ENCODE measurements around the gene NPHP4. TPM values are rescaled to one million over a fixed set of nuclear protein-coding genes. Genes with fewer than 3 reads are reported as not detected.
"Not testable (repeated sequence)": the region's sequence is repeated elsewhere in the genome, so short reads cannot be mapped to it uniquely, and the experiment has no call there.

The NPHP4 gene
- total RNA-seq, 1 donor from 2014 or later, result 19.0 TPM

DNA sequence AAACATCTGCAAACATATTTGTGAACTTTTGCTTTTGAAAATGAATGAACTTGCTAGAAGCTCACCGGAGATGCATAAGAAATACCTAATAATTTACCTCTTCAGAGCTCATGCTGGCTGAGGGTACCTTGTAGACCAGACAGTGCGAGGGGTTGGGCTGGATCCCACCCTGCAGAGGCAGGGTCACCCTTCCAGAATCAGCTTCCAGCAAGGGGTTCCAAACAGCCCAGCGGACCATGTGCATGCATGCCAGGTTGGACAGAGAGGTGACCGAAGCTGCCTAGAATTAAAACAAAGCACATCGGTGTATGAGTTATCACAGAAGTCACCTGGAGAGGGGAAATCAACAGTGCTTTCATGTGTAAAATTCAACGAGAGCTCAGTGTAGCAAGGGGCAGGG is 59.2 kb downstream of the NPHP4 start:
- intact Hi-C loops (cut with micrococcal nuclease), result no loop called here
- H3K4me3 Mint-ChIP-seq (ENCODE audit: low read depth), result no peak overlapping the region
- H3K4me1 Mint-ChIP-seq (ENCODE audit: low read depth), result peaks cover 12% of the 10 kb centered on the region
- no peaks in the 10 kb centered on the region for H3K9me3 Mint-ChIP-seq
- H3K27ac Mint-ChIP-seq, result no peak overlapping the region
- peaks cover 18% of the 10 kb centered on the region for H3K36me3 Mint-ChIP-seq (ENCODE audit: low read depth)
- no peak for DNase-seq (ENCODE audit: low spot score)
- H3K27me3 Mint-ChIP-seq (ENCODE audit: low read depth), result no peaks in the 10 kb centered on the region

DNA sequence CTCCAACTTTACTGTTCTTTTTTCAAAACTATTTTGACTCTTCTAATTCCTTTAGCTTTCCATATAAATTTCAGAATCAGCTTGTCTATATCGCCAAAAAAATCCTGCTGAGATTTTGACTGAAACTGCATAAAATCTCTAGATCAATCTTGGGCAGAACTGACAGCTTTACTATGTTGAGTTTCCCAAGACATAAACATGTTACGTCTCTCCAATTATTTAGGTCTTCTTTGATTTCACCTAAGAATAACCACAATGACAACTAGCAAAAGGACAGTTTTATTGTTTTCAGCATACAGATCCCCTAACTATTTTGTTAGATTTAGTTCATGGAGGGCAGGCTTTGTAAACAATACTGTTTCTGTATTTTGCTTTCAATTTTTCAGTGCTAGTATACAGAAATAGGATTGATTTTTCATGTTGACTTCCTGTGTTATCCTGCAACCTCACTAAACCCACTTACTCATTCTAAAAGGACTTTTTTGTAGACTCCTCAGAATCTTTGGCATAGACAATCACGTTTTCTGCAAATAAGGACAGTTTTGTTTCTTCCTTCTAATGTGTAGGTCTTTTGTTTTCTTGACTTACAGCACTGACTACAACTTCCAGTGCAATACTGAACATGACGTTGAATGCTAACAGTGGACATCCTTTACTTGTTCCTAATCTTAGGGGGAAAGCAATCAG is 63.4 kb downstream of the NPHP4 start:
- H3K4me3 Mint-ChIP-seq (ENCODE audit: low read depth), result no peak overlapping the region
- intact Hi-C loops (cut with micrococcal nuclease), result no loop called here
- H3K36me3 Mint-ChIP-seq (ENCODE audit: low read depth), result peaks cover 32% of the 10 kb centered on the region
- peaks cover 17% of the 10 kb centered on the region for H3K4me1 Mint-ChIP-seq (ENCODE audit: low read depth)
- H3K27ac Mint-ChIP-seq, result no peak overlapping the region
- H3K9me3 Mint-ChIP-seq, result no peaks in the 10 kb centered on the region
- no peak for DNase-seq (ENCODE audit: low spot score)
- H3K27me3 Mint-ChIP-seq (ENCODE audit: low read depth), result no peaks in the 10 kb centered on the region

DNA sequence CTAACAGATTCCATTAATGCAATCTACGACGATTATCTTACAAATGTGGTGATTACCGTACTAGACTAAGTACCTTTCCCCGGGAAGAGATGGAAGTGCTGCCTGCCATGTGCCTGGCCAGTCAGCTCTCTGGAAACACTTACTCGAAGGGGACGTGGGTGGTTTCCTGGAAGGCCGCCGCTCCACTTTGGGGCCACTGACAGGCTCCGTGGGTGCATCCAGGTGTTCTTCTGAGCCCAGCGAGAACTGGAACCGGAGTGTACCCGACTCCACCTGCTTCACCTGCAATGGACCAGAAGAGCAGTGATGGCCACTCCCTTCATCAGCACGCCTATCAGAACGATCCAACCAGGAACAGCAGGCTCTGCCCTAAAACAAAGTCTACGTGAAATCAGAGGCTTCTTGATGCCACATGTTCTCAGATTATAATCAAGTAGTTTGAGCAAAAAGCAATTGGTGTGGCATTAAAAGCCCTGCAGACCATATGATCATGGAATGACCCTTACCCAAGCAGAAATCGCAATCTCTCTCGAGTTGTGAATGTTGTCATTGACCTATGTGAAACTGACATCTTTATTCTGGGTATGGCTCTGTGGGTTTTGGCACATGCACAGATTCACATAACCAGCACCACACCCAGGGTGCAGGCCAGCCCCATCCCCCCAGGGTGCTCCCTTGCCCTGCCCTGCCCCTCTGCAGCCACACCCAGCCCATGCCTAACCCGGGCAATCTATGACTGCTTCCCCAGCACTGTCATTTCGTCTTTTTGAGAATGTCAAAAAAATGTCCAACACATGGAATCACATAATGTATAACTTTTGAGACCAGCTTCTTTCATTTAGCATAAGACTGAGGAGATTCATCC is 64.5 kb downstream of the NPHP4 start:
- no peaks in the 10 kb centered on the region for H3K9me3 Mint-ChIP-seq
- peaks cover 30% of the 10 kb centered on the region for H3K36me3 Mint-ChIP-seq (ENCODE audit: low read depth)
- H3K4me1 Mint-ChIP-seq (ENCODE audit: low read depth), result peaks cover 17% of the 10 kb centered on the region
- H3K4me3 Mint-ChIP-seq (ENCODE audit: low read depth), result no peak overlapping the region
- intact Hi-C loops (cut with micrococcal nuclease), result no loop called here
- no peaks in the 10 kb centered on the region for H3K27me3 Mint-ChIP-seq (ENCODE audit: low read depth)
- H3K27ac Mint-ChIP-seq, result no peak overlapping the region
- DNase-seq (ENCODE audit: low spot score), result no peak

DNA sequence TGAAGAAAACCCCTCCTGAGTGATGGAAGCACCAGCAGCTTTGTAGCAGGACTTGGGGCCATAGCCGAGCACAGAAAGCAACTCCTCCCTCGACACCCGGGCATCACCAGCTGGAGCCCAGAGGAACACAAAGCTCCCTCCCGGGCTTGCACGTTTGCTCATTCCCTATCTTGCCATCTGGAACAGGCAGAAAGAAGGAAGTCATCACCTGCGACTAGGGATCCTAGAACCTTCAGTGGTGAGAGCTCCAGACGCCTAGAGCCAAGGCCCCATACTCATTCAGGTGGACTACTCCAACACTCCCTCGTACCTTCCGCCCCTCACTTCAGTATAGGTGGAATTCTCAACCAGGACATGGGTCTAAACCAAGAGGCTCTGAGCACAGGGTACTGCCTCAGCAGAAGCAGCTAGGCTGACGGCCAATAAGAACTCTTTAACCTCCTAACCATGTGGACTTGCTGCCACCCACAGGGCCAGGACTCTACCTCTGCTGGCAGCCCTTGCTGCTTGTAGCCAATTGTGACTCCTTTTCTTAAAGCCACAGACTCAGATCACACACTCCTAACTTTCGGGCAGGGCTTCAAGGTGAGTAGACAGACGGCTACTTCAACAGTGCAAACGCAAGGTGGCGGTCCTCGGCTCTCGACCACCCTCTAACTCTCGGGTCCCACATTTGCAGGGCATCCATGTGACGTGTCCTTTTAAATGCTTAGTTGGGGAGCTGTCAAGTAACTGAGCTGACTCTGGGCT is 65.4 kb downstream of the NPHP4 start:
- Mint-ChIP-seq H3K36me3 (ENCODE audit: low read depth) (peaks cover 28% of the 10 kb centered on the region), H3K9me3 (no peaks in the 10 kb centered on the region), H3K27me3 (ENCODE audit: low read depth) (no peaks in the 10 kb centered on the region), H3K27ac (no peak overlapping the region), H3K4me3 (ENCODE audit: low read depth) (no peak overlapping the region), H3K4me1 (ENCODE audit: low read depth) (peaks cover 17% of the 10 kb centered on the region)
- no peak for DNase-seq (ENCODE audit: low spot score)
- intact Hi-C loops (cut with micrococcal nuclease), result no loop called here

DNA sequence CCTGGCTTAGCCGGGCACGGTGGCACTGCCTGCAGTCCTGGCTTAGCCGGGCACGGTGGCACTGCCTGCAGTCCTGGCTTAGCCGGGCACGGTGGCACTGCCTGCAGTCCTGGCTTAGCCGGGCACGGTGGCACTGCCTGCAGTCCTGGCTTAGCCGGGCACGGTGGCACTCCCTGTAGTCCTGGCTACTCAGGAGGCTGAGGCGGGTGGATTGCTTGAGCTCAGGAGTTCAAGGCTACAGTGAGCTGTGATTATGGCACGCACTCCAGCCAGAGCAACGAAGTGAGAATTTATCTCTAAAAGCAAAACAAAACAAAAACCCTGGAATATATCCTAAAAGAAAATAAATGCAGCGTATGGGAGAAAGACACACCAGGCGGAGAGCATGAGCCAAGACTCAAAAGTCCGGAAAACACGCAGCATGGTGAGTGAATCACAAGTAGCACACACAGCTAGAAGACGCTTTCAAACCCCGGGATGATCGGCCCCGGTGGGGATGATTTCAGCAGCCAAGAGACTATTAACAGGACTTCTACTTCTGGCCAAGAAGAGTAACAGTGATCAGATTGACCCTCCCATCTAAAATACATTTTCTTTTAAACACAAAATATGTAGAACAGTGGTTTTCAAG is 69.4 kb downstream of the NPHP4 start:
- intact Hi-C loops (cut with micrococcal nuclease); H3K4me3 Mint-ChIP-seq (ENCODE audit: low read depth); H3K4me1 Mint-ChIP-seq (ENCODE audit: low read depth); H3K27ac Mint-ChIP-seq; H3K27me3 Mint-ChIP-seq (ENCODE audit: low read depth); DNase-seq (ENCODE audit: low spot score); H3K9me3 Mint-ChIP-seq: not testable (repeated sequence)
- peaks cover 22% of the 10 kb centered on the region for H3K36me3 Mint-ChIP-seq (ENCODE audit: low read depth)

DNA sequence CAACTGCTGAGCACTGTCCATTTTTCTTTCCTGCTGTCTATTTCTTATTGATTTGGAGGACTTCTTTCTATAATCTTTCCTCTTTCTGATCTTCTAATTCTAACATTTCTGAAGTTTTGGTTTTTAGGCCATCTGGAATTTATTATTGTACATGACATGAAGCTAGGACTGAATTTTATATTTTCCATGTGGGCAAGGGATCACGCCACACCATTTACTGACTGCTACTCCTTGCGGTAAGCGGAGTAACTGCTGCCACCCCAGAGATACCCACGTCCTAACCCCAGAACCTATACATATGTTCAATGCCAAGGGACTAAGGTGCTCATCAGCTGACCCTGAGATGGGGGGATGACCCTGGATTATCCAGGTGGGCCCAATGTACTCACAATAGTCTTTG is 70.6 kb downstream of the NPHP4 start:
- intact Hi-C loops (cut with micrococcal nuclease), result no loop called here
- Mint-ChIP-seq H3K27me3 (ENCODE audit: low read depth) (no peaks in the 10 kb centered on the region), H3K4me1 (ENCODE audit: low read depth) (no peaks in the 10 kb centered on the region), H3K27ac (no peak overlapping the region), H3K4me3 (ENCODE audit: low read depth) (no peak overlapping the region), H3K9me3 (no peaks in the 10 kb centered on the region), H3K36me3 (ENCODE audit: low read depth) (peaks cover 14% of the 10 kb centered on the region)
- no peak for DNase-seq (ENCODE audit: low spot score)

DNA sequence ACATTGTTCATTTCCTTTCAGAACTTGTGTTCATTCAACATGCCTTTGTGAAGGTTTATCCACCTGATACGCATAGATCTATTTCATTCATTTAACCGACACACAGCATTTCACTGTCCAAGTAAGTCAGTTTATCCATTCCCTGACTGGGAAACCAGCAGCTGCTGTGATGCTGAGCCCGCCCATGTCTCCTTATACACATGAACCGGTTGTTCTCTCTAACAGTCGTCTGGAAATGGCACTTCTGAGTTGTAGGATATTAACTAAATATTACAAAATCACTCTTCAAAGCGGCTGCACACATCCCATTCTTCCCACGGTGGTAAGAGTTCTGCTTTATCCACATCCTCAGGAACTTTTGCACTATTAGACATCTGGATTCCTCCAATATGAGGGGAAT is 71.1 kb downstream of the NPHP4 start:
- H3K27ac Mint-ChIP-seq, result no peak overlapping the region
- DNase-seq (ENCODE audit: low spot score), result no peak
- H3K4me3 Mint-ChIP-seq (ENCODE audit: low read depth), result no peak overlapping the region
- intact Hi-C loops (cut with micrococcal nuclease), result no loop called here
- H3K36me3 Mint-ChIP-seq (ENCODE audit: low read depth), result peaks cover 10% of the 10 kb centered on the region
- H3K4me1 Mint-ChIP-seq (ENCODE audit: low read depth), result peaks cover 1% of the 10 kb centered on the region
- H3K27me3 Mint-ChIP-seq (ENCODE audit: low read depth), result no peaks in the 10 kb centered on the region
- H3K9me3 Mint-ChIP-seq, result no peaks in the 10 kb centered on the region

DNA sequence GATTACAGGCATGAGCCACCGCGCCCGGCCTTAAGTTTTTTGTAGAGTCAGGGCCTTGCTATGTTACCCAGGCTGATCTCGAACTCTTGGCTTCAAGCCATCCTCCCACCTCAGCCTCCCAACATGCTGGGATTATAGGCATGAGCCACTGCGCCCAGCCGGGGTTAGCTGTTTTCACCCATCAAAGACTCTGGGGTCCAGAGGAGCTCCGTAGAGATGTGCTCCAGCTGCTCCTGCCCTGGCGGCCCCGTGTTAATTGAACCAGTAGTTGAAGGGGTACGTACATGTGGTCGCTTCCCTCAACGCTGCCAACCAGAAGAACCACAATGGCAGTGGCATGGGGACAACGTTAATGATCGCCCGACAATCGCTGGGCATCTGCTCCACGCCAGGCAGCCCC is 72.0 kb downstream of the NPHP4 start:
- H3K4me1 Mint-ChIP-seq (ENCODE audit: low read depth), result peaks cover 5% of the 10 kb centered on the region
- no peak overlapping the region for H3K4me3 Mint-ChIP-seq (ENCODE audit: low read depth)
- no peak for DNase-seq (ENCODE audit: low spot score)

DNA sequence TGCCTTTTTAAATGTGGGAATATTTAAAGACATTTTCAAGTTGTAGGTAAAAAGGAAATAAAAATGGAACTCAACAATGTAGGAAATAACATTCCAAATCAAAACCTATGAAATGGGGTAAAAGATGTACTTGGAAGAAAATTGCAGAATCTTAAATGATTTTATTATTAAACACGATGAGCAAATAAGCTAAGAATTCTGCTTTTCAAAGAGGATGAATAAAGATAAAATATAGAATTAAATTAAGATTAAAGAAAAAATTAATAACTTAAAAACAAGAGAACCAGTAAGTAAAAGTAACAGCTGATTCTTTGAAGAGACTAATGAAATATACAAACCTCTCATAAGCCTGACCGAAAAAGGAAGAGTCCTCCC is 74.0 kb downstream of the NPHP4 start:
- H3K9me3 Mint-ChIP-seq, result no peaks in the 10 kb centered on the region
- intact Hi-C loops (cut with micrococcal nuclease), result loop anchor here (5.0 kb wide), 1 partner anchor 39 kb away; no protein-coding TSS in a partner anchor
- peaks cover 3% of the 10 kb centered on the region for H3K36me3 Mint-ChIP-seq (ENCODE audit: low read depth)
- H3K4me1 Mint-ChIP-seq (ENCODE audit: low read depth), result peaks cover 5% of the 10 kb centered on the region
- H3K4me3 Mint-ChIP-seq (ENCODE audit: low read depth), result no peak overlapping the region
- no peak overlapping the region for H3K27ac Mint-ChIP-seq
- H3K27me3 Mint-ChIP-seq (ENCODE audit: low read depth), result no peaks in the 10 kb centered on the region
- no peak for DNase-seq (ENCODE audit: low spot score)

More for the DNA sequence above, 72.0 kb downstream of the NPHP4 start:
- peaks cover 10% of the 10 kb centered on the region for H3K36me3 Mint-ChIP-seq (ENCODE audit: low read depth)
- H3K27me3 Mint-ChIP-seq (ENCODE audit: low read depth), result no peaks in the 10 kb centered on the region
- intact Hi-C loops (cut with micrococcal nuclease), result no loop called here
- H3K9me3 Mint-ChIP-seq, result no peaks in the 10 kb centered on the region
- H3K27ac Mint-ChIP-seq, result no peak overlapping the region

DNA sequence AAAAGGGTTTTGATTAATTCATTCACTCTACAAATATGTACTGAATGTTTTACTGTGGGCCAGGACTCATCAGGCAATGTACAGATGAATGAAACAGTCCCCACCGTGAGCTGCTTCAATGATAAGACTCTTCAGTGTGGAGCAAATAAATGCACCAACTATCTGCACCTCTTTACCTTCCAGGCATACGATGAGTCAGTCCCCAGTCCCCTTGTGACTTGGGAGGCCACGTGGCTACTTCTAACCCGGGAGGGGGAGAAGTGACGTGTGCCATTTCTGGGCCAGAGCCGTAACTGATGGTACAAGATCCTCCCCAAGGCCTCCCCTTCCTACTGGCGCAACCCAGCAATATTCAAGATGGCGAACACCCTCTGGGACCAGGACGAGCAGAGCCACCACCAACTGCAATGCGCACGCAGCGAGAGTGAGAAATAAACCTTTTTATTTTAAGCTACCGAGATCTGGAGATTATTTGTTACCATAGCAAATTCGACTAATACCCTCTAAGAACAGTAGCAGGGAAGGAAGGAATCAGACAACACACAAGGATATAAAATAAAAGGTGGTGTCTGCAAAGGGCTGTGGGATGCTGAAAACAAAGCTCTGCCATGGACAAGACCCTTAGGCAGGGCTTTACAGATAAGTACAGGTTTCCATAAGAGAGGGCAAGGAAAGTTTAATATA is 74.5 kb downstream of the NPHP4 start:
- Mint-ChIP-seq H3K9me3 (no peaks in the 10 kb centered on the region), H3K36me3 (ENCODE audit: low read depth) (peaks cover 3% of the 10 kb centered on the region), H3K4me3 (ENCODE audit: low read depth) (no peak overlapping the region), H3K4me1 (ENCODE audit: low read depth) (peaks cover 5% of the 10 kb centered on the region), H3K27ac (no peak overlapping the region), H3K27me3 (ENCODE audit: low read depth) (no peaks in the 10 kb centered on the region)
- no peak for DNase-seq (ENCODE audit: low spot score)
- intact Hi-C loops (cut with micrococcal nuclease), result loop anchor here (5.0 kb wide), 1 partner anchor 40 kb away; no protein-coding TSS in a partner anchor

DNA sequence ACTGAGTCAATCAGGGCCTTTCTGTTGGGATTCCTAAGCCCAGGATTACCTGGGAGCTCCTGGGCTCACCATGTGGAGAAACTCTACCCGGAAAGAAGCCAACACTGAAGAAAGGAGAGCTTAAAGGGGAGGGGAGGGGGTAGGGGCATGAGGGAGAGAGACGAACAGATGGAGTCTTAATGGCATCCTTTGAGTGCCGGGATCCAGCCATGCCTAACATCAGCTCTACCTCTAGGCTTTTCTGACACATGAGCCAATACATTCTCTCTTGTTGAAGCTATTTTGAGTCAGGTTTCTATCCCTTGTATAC is 75.0 kb downstream of the NPHP4 start:
- DNase-seq (ENCODE audit: low spot score), result no peak
- intact Hi-C loops (cut with micrococcal nuclease), result loop anchor here (5.0 kb wide), 1 partner anchor 40 kb away; no protein-coding TSS in a partner anchor
- Mint-ChIP-seq H3K4me3 (ENCODE audit: low read depth) (no peak overlapping the region), H3K9me3 (no peaks in the 10 kb centered on the region), H3K27me3 (ENCODE audit: low read depth) (no peaks in the 10 kb centered on the region), H3K4me1 (ENCODE audit: low read depth) (peaks cover 5% of the 10 kb centered on the region), H3K36me3 (ENCODE audit: low read depth) (peaks cover 3% of the 10 kb centered on the region), H3K27ac (no peak overlapping the region)

Data from activated T-helper 2 cell treated with anti-CD3 and anti-CD28 coated beads, Interferon-gamma antibody, Interleukin-2, Interleukin-4, amounts not matched to agents 10 μg/mL and 5 μg/mL and 100 μg/mL, durations not matched to agents 14 hours and 24 hours and 36 hours (primary cell).